Panc1 (cell line): ENCODE data around the gene GYPC. TPM values are rescaled to one million over a fixed set of nuclear protein-coding genes. Genes with fewer than 3 reads are reported as not detected.

ENCODE experiments used
- ATAC-seq: fragments of 200-7000 bp; cut with Tn5 transposase; 2 replicates; pipeline ENCODE4 v1.9.1; 2020; ENCODE audit warnings: mild to moderate bottlenecking, moderate library complexity
- BruUV-seq: library from RNA; stranded (reverse); fragments of 400-500 nt; replicated peaks from 2 replicates; lab custom pipeline; 2021; lab: Mats Ljungman, UMichigan
- CTCF ChIA-PET: fragments of 300-600 bp; sonication (Branson Sonifier 250); formaldehyde crosslinking; loops from one replicate; lab custom pipeline; 2022; ENCODE audit warnings: antibody characterized with exemption; lab: Charles Lee
- POLR2A ChIA-PET: fragments of 300-600 bp; sonication (Branson Sonifier 250); formaldehyde crosslinking; loops from one replicate; lab custom pipeline; 2022; ENCODE audit warnings: antibody characterized with exemption; lab: Charles Lee
- DNase-seq: peaks from one replicate; pipeline ENCODE4 v3.0.0-alpha.2; 2010; ENCODE audit warnings: low read depth, low spot score
- H3K27ac ChIP-seq: 2 replicates; pipeline ENCODE4 v1.5.1; 2011; ENCODE audit warnings: mild to moderate bottlenecking, low read length, inconsistent platforms
- H3K27me3 ChIP-seq: fragments of 200-500 bp; sonication (Bioruptor generic); 2 replicates; pipeline ENCODE4 v1.6.0; 2014; ENCODE audit warnings: low read length, inconsistent platforms; ENCODE audit not compliant: control insufficient read depth, insufficient read depth
- H3K36me3 ChIP-seq: fragments of 200-500 bp; sonication (Bioruptor generic); 2 replicates; pipeline ENCODE4 v1.5.1; 2014; ENCODE audit warnings: inconsistent platforms, mild to moderate bottlenecking, low read length, moderate library complexity; ENCODE audit not compliant: control insufficient read depth, insufficient read depth
- H3K4me1 ChIP-seq: 2 replicates; pipeline ENCODE4 v1.5.1; 2011; ENCODE audit warnings: inconsistent platforms, mild to moderate bottlenecking, low read length, moderate library complexity; ENCODE audit not compliant: control insufficient read depth, insufficient read depth
- H3K4me3 ChIP-seq, 2 experiments: 2 replicates each; pipeline ENCODE4 v1.5.1; 2011 to 2012; ENCODE audit warnings: low read depth in 2 of 2, low read length in 2 of 2, mild to moderate bottlenecking in 2 of 2, inconsistent platforms in 1 of 2, moderate library complexity in 1 of 2
- H3K9me3 ChIP-seq: fragments of 200-500 bp; sonication (Bioruptor generic); 2 replicates; pipeline ENCODE4 v1.5.1; 2014; ENCODE audit warnings: low read depth, mild to moderate bottlenecking, inconsistent platforms, low read length, moderate library complexity; ENCODE audit not compliant: control insufficient read depth, insufficient read depth
- POLR2AphosphoS5 ChIP-seq: IDR thresholded peaks from 2 replicates; pipeline ENCODE4 v1.6.1; 2012; ENCODE audit warnings: mild to moderate bottlenecking, low read depth, low read length, moderate library complexity
- REST ChIP-seq, 2 experiments: IDR thresholded peaks; 2 replicates each; pipeline ENCODE4 v1.6.1; 2011 to 2012; ENCODE audit warnings: low read depth in 2 of 2, control low read depth in 1 of 2, low read length in 1 of 2, mild to moderate bottlenecking in 1 of 2, moderate library complexity in 1 of 2; ENCODE audit not compliant: insufficient read depth in 1 of 2
- SIN3A ChIP-seq: IDR thresholded peaks from 2 replicates; pipeline ENCODE4 v1.6.1; 2012; ENCODE audit warnings: low read depth, mild to moderate bottlenecking, low read length, moderate library complexity, borderline replicate concordance; ENCODE audit not compliant: insufficient read depth
- TCF7L2 ChIP-seq: IDR thresholded peaks from 2 replicates; pipeline ENCODE4 v1.6.1; 2011; ENCODE audit warnings: mild to moderate bottlenecking, low read depth, low read length, inconsistent platforms
- in situ Hi-C: cut with HindIII; loops from 2 replicates; pipeline ENCODE4 v1.10.0; 2016; ENCODE audit warnings: low sequenced_read_pairs, low pct_unique_long_range_greater_than_20kb
- intact Hi-C: fragments of 100-400 bp; cut with micrococcal nuclease; formaldehyde crosslinking; loops from one replicate; pipeline ENCODE4 v1.10.0; 2022; ENCODE audit not compliant: unreplicated experiment
- total RNA-seq: library from RNA; stranded (reverse); gene quantifications from one replicate; pipeline ENCODE4 v1.2.1, GENCODE V29; 2021; ENCODE audit not compliant: unreplicated experiment
- TF ChIP-seq, protein P1 (sequence below): fragments of 450-650 bp; IDR thresholded peaks from 2 replicates; pipeline ENCODE4 v1.5.1; 2017; ENCODE audit warnings: mild to moderate bottlenecking

GYPC gene
- total RNA-seq, 1 experiment from 2014 or later = 0.57 TPM

- ChIA-PET POLR2A (no interaction called here), CTCF (no interaction called here)
- in situ Hi-C loops = no loop called here
- Histone ChIP-seq H3K9me3 (no peaks in the 10 kb centered on the region), H3K4me3 (no peak overlapping the region), H3K27me3 (no peaks in the 10 kb centered on the region), H3K4me1 (no peaks in the 10 kb centered on the region), H3K36me3 (no peaks in the 10 kb centered on the region), H3K27ac (no peak overlapping the region)
- ATAC-seq (no peak), DNase-seq (no peak)
- TF ChIP-seq SIN3A = no peak
- TF ChIP-seq, protein P1, sequence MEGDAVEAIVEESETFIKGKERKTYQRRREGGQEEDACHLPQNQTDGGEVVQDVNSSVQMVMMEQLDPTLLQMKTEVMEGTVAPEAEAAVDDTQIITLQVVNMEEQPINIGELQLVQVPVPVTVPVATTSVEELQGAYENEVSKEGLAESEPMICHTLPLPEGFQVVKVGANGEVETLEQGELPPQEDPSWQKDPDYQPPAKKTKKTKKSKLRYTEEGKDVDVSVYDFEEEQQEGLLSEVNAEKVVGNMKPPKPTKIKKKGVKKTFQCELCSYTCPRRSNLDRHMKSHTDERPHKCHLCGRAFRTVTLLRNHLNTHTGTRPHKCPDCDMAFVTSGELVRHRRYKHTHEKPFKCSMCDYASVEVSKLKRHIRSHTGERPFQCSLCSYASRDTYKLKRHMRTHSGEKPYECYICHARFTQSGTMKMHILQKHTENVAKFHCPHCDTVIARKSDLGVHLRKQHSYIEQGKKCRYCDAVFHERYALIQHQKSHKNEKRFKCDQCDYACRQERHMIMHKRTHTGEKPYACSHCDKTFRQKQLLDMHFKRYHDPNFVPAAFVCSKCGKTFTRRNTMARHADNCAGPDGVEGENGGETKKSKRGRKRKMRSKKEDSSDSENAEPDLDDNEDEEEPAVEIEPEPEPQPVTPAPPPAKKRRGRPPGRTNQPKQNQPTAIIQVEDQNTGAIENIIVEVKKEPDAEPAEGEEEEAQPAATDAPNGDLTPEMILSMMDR = no peak
- no peak for TF ChIP-seq TCF7L2
- TF ChIP-seq REST (IDR thresholded peaks at IDR 0.05; ENCODE audit: insufficient read depth in 1 of 2, low read depth in 2 of 2, low read length in 1 of 2) = no peak
- no peak for TF ChIP-seq POLR2AphosphoS5
- intact Hi-C loops = no loop called here
- no TSS peak for BruUV-seq
These were observed 80.3 kb downstream of the GYPC start for GRCh38 chr2:126736133-126736874.

- ChIA-PET CTCF (no interaction called here), POLR2A (no interaction called here)
- Histone ChIP-seq H3K4me1 (no peaks in the 10 kb centered on the region), H3K27me3 (no peaks in the 10 kb centered on the region), H3K27ac (no peak overlapping the region), H3K36me3 (no peaks in the 10 kb centered on the region), H3K4me3 (no peak overlapping the region), H3K9me3 (no peaks in the 10 kb centered on the region)
- intact Hi-C loops (no loop called here), in situ Hi-C loops (no loop called here)
- ATAC-seq (no peak), DNase-seq (no peak)
- no peak for TF ChIP-seq SIN3A
- TF ChIP-seq TCF7L2 = no peak
- no peak for TF ChIP-seq REST (IDR thresholded peaks at IDR 0.05; ENCODE audit: insufficient read depth in 1 of 2, low read depth in 2 of 2, low read length in 1 of 2)
- no peak for TF ChIP-seq POLR2AphosphoS5
- TF ChIP-seq, protein P1 = no peak
- no TSS peak for BruUV-seq
These were observed 83.2 kb downstream of the GYPC start for GRCh38 chr2:126739141-126739540.
